ENCODE measurements around the gene XRCC2. TPM values are rescaled to one million over a fixed set of nuclear protein-coding genes. Genes with fewer than 3 reads are reported as not detected.
"Not testable (repeated sequence)": the region's sequence is repeated elsewhere in the genome, so short reads cannot be mapped to it uniquely, and the experiment has no call there.

The XRCC2 gene
- total and polyA plus RNA-seq, 7 donors = 0.01 to 0.55 (median 0.16) TPM

- Histone ChIP-seq H3K27me3 (ENCODE audit: insufficient read depth in 3 of 3, low read length in 2 of 3) (no peaks in the 10 kb centered on the region), H3K4me1 (no peaks in the 10 kb centered on the region), H3K36me3 (ENCODE audit: insufficient read depth in 1 of 2, low read depth in 1 of 2) (no peaks in the 10 kb centered on the region), H3K4me3 (no peak overlapping the region), H3K27ac (no peak overlapping the region), H3K9me3 (no peaks in the 10 kb centered on the region)
- intact Hi-C loops (cut with DNase I) = no loop called here
- WGBS, 3 donors = 72 to 73% (median 73%) methylated on average over 8 of the region's 8 CpGs
- ATAC-seq (no peak), DNase-seq (no peak)
- TF ChIP-seq CTCF (IDR thresholded peaks at IDR 0.05) = no peak
These were observed 42.4 kb downstream of the XRCC2 start for GRCh38 chr7:152633504-152633903.

- 71 to 80% (median 78%) methylated on average over 8 of the region's 8 CpGs for WGBS, 3 donors
These were observed 42.9 kb downstream of the XRCC2 start for GRCh38 chr7:152633072-152633471.

GRCh38 chr7:152628772-152629171 is 47.2 kb downstream of the XRCC2 start:
- H3K4me1 ChIP-seq; H3K36me3 ChIP-seq (ENCODE audit: insufficient read depth in 1 of 2, low read depth in 1 of 2); ATAC-seq; DNase-seq; H3K27me3 ChIP-seq (ENCODE audit: insufficient read depth in 3 of 3, low read length in 2 of 3); H3K27ac ChIP-seq; intact Hi-C loops (cut with DNase I); H3K4me3 ChIP-seq; H3K9me3 ChIP-seq: not testable (repeated sequence)

More at GRCh38 chr7:152633072-152633471, 42.9 kb downstream of the XRCC2 start:
- no peaks in the 10 kb centered on the region for H3K4me1 ChIP-seq
- H3K27me3 ChIP-seq (ENCODE audit: insufficient read depth in 3 of 3, low read length in 2 of 3) = no peaks in the 10 kb centered on the region
- DNase-seq (no peak), ATAC-seq (no peak)
- no peaks in the 10 kb centered on the region for H3K9me3 ChIP-seq
- H3K27ac ChIP-seq = no peak overlapping the region
- no peak overlapping the region for H3K4me3 ChIP-seq
- intact Hi-C loops (cut with DNase I) = no loop called here
- H3K36me3 ChIP-seq (ENCODE audit: insufficient read depth in 1 of 2, low read depth in 1 of 2) = no peaks in the 10 kb centered on the region
- TF ChIP-seq CTCF (IDR thresholded peaks at IDR 0.05) = no peak

GRCh38 chr7:152624228-152624627 is 51.7 kb downstream of the XRCC2 start:
- Histone ChIP-seq H3K9me3 (no peaks in the 10 kb centered on the region), H3K27me3 (ENCODE audit: insufficient read depth in 3 of 3, low read length in 2 of 3) (no peaks in the 10 kb centered on the region), H3K4me3 (no peak overlapping the region), H3K4me1 (no peaks in the 10 kb centered on the region), H3K27ac (no peak overlapping the region), H3K36me3 (ENCODE audit: insufficient read depth in 1 of 2, low read depth in 1 of 2) (no peaks in the 10 kb centered on the region)
- intact Hi-C loops (cut with DNase I) = no loop called here
- 56 to 60% (median 57%) methylated on average over 5 of the region's 5 CpGs for WGBS, 3 donors
- ATAC-seq = no peak
- no peak for TF ChIP-seq CTCF (IDR thresholded peaks at IDR 0.05)
- no peak for DNase-seq

GRCh38 chr7:152621426-152621825 is 54.5 kb downstream of the XRCC2 start:
- Histone ChIP-seq H3K27me3 (ENCODE audit: insufficient read depth in 3 of 3, low read length in 2 of 3) (no peaks in the 10 kb centered on the region), H3K27ac (no peak overlapping the region), H3K36me3 (ENCODE audit: insufficient read depth in 1 of 2, low read depth in 1 of 2) (no peaks in the 10 kb centered on the region), H3K4me1 (no peaks in the 10 kb centered on the region), H3K4me3 (no peak overlapping the region), H3K9me3 (no peaks in the 10 kb centered on the region)
- no peak for TF ChIP-seq CTCF (IDR thresholded peaks at IDR 0.05)
- WGBS, 3 donors = 77 to 87% (median 84%) methylated on average over 1 of the region's 1 CpG
- intact Hi-C loops (cut with DNase I) = no loop called here
- no peak for ATAC-seq
- DNase-seq = no peak
